ENCODE results near the gene OTUD5.

Gene OTUD5

DNA sequence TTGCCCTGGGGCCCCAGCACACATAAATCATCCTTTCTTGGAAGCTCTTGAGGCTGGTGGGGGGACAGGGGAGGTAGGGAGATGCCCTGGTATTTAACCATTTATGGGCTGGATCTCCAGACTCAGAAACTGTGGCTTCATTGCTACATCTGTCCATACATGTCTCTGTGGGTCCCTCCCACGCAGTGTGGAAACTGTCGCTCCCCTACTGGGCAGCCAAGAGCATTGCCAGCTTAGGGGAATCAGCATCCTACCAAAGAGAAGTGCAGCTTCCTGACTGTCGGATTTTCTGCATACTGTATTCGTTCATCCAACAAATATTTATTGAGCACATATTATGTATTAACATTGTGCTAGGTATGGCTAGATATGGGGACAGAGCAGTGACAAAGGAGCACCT is 41.0 kb upstream of the OTUD5 start:
- no peak for DNase-seq (ENCODE audit: low spot score)
- H3K27ac ChIP-seq: no peak overlapping the region
- TF ChIP-seq, protein P1, sequence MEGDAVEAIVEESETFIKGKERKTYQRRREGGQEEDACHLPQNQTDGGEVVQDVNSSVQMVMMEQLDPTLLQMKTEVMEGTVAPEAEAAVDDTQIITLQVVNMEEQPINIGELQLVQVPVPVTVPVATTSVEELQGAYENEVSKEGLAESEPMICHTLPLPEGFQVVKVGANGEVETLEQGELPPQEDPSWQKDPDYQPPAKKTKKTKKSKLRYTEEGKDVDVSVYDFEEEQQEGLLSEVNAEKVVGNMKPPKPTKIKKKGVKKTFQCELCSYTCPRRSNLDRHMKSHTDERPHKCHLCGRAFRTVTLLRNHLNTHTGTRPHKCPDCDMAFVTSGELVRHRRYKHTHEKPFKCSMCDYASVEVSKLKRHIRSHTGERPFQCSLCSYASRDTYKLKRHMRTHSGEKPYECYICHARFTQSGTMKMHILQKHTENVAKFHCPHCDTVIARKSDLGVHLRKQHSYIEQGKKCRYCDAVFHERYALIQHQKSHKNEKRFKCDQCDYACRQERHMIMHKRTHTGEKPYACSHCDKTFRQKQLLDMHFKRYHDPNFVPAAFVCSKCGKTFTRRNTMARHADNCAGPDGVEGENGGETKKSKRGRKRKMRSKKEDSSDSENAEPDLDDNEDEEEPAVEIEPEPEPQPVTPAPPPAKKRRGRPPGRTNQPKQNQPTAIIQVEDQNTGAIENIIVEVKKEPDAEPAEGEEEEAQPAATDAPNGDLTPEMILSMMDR (conservative IDR thresholded peaks at IDR 0.05; ENCODE audit: low read depth): no peak
- CTCF ChIA-PET: interaction anchor here (0.7 kb wide), 1 partner anchor 42 kb away, joined by 3 read pairs; no protein-coding TSS in a partner anchor
- POLR2A ChIA-PET (ENCODE audit: low non-redundant PET): no interaction called here

DNA sequence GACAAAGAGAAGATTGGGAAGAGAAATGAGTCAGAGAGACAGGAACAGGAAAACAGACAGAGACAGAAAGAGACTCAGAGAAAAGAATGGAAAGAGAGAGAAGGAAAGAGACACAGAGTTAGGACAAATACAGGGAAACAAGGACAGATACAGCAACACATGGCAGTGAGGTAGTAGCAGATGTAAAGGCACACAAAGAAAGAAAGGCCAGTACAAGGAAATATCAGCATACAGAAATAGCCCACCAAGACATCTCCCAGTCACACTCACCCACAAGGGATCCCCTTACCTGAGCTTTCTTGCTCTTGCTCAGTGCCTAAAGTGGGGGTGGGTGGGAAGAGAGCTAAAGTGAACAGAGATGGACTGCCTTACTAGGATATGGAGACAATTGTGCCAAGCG is 40.5 kb upstream of the OTUD5 start:
- no peak for DNase-seq (ENCODE audit: low spot score)
- no peak overlapping the region for H3K27ac ChIP-seq
- ChIA-PET POLR2A (ENCODE audit: low non-redundant PET) (no interaction called here), CTCF (interaction anchor here (0.7 kb wide), 1 partner anchor 42 kb away, joined by 3 read pairs; no protein-coding TSS in a partner anchor)
- TF ChIP-seq, protein P1 (conservative IDR thresholded peaks at IDR 0.05; ENCODE audit: low read depth): no peak

DNA sequence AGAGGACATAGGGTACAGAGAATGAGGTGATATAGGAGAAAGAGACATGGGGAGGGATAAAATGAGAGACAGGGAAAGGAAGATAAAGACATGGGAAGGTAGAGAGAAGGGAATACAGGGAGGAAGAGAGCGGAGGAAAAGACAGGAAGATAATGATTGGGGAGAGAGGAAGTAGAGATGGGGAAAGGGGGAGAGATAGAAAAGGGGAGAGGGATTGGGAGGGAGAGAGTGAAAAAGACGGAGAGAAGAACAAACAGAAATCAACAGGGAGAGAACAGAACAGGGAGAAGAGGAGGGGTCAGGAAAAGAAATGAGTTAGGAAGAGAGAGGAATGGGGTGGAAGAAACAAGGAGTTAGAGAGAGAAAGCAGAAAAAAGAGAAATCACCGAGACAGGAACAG is 40.0 kb upstream of the OTUD5 start:
- TF ChIP-seq, protein P1 (conservative IDR thresholded peaks at IDR 0.05; ENCODE audit: low read depth): no peak
- CTCF ChIA-PET: no interaction called here
- no peak overlapping the region for H3K27ac ChIP-seq
- DNase-seq (ENCODE audit: low spot score): no peak
- POLR2A ChIA-PET (ENCODE audit: low non-redundant PET): no interaction called here

DNA sequence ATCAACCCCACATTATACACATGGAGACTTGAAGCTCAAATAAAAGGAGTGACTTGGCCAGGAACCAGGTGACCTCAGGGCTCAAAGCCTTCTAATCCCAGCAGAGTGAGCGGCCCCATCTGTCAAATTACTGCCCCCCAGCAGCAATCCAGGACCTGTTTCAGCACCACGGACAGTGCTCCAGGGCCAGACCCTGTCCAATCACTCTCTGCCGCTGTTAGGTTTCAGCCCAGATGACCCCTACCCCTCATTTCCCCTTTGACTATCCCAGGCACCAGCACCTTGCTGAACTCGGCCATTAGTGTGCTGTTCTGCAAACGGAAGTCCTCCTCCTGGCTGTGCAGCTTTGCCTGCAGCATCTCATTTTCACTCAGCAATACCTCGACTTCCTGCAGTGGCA is 39.6 kb upstream of the OTUD5 start:
- DNase-seq (ENCODE audit: low spot score): no peak
- POLR2A ChIA-PET (ENCODE audit: low non-redundant PET): no interaction called here
- CTCF ChIA-PET: no interaction called here
- TF ChIP-seq, protein P1 (conservative IDR thresholded peaks at IDR 0.05; ENCODE audit: low read depth): no peak
- no peak overlapping the region for H3K27ac ChIP-seq

DNA sequence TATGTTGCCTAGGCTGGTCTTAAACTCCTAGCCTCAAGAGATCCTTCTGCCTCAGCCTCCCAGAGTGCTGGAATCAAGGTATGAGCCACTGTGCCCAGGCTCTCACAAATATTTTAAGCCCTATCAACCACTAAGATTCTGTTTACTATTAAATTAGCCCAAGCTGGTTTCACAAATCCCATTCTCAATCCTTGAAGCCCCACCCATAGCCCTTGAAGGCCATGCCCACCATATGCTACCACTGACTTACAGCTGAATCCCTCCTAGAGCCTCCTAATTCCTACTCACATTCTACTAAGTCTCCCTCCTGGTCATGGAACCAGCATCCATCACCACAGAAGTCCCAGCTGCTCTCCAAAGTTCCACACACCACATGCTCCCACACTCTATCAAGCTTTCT is 34.9 kb upstream of the OTUD5 start:
- ChIA-PET CTCF (no interaction called here), POLR2A (ENCODE audit: low non-redundant PET) (no interaction called here)
- H3K27ac ChIP-seq: no peak overlapping the region
- TF ChIP-seq, protein P1 (conservative IDR thresholded peaks at IDR 0.05; ENCODE audit: low read depth): no peak
- no peak for DNase-seq (ENCODE audit: low spot score)

DNA sequence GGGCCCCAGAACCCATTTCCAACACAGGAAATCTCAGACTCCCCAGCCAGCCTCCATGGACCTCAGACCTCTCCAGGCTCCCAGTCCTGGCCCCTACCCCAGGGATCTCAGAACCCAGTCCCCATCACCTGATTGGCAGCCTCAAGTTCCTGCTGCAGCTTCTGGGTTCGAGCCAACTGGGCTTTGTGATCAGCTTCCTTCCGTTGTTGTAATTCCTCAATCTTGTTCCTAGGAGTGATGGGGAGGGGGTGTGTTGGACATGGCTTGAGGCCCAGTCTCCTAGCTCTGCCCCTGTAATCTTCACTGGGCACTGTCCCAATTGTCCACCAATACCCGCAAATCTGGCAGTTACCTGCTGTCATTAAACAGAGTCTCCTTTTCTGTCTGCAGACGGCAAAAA is 32.1 kb upstream of the OTUD5 start:
- TF ChIP-seq, protein P1 (conservative IDR thresholded peaks at IDR 0.05; ENCODE audit: low read depth): no peak
- CTCF ChIA-PET: no interaction called here

DNA sequence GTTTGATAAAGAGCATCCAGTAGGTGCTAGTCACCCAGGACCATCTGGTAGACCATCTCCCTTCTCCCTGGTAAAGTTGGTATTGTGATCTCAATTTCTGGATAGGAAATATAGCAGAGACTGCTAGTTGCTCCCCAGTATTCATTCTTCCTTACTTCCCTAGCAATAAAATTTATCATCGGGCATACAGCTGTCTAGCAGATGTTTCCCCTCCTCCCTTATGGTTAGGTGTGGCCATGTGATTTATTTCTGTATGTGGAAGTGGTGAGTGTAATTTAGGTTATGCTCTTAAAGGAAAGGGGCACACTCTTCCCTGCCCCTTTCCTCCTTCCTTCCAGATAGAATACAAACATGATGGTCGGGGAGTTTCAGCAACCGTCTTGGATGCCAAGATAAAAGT is 26.5 kb upstream of the OTUD5 start:
- ChIA-PET CTCF (no interaction called here), POLR2A (ENCODE audit: low non-redundant PET) (no interaction called here)
- DNase-seq (ENCODE audit: low spot score): no peak
- TF ChIP-seq, protein P1 (conservative IDR thresholded peaks at IDR 0.05; ENCODE audit: low read depth): no peak
- no peak overlapping the region for H3K27ac ChIP-seq

More for the DNA sequence above, 32.1 kb upstream of the OTUD5 start:
- POLR2A ChIA-PET (ENCODE audit: low non-redundant PET): no interaction called here
- DNase-seq (ENCODE audit: low spot score): no peak
- H3K27ac ChIP-seq: no peak overlapping the region

Data from RWPE1 (cell line).